WTC11 (cell line): Measurements from ENCODE around the gene LACTBL1.

Experiments
- ELF4 ChIP-seq: sonication (generic); formaldehyde crosslinking; IDR thresholded peaks from 2 replicates; pipeline ENCODE4 v1.8.1; 2022; ENCODE audit warnings: low read depth, mild to moderate bottlenecking, moderate library complexity, missing genetic modification reagents
- FOXJ3 ChIP-seq: sonication (generic); formaldehyde crosslinking; IDR thresholded peaks from 2 replicates; pipeline ENCODE4 v1.9.0; 2021; ENCODE audit warnings: missing genetic modification reagents, mild to moderate bottlenecking, borderline replicate concordance
- NFYB ChIP-seq: sonication (generic); formaldehyde crosslinking; conservative IDR thresholded peaks from 2 replicates; pipeline ENCODE4 v1.8.0; 2022; ENCODE audit warnings: low read depth, missing genetic modification reagents
- NR2C2 ChIP-seq: sonication (generic); formaldehyde crosslinking; IDR thresholded peaks from 2 replicates; pipeline ENCODE4 v1.8.0; 2022; ENCODE audit warnings: mild to moderate bottlenecking, missing genetic modification reagents
- SP1 ChIP-seq: sonication (generic); formaldehyde crosslinking; conservative IDR thresholded peaks from 2 replicates; pipeline ENCODE4 v1.8.1; 2022; ENCODE audit warnings: missing genetic modification reagents
- TP53 ChIP-seq: sonication (generic); formaldehyde crosslinking; IDR thresholded peaks from 2 replicates; pipeline ENCODE4 v1.8.1; 2023; ENCODE audit warnings: mild to moderate bottlenecking, missing genetic modification reagents
- TF ChIP-seq, protein P1 (sequence below): sonication (generic); formaldehyde crosslinking; IDR thresholded peaks from 2 replicates; pipeline ENCODE4 v1.8.1; 2022; ENCODE audit warnings: low read depth, missing genetic modification reagents, borderline replicate concordance
- TF ChIP-seq, protein P2 (sequence below): sonication (generic); formaldehyde crosslinking; IDR thresholded peaks from 2 replicates; pipeline ENCODE4 v1.8.1; 2023; ENCODE audit warnings: mild to moderate bottlenecking, moderate library complexity, missing genetic modification reagents
- TF ChIP-seq, protein P3 (sequence below): fragments of 200-600 bp; IDR thresholded peaks from 2 replicates; pipeline ENCODE4 v1.8.0; 2022; ENCODE audit warnings: antibody characterized with exemption
- TF ChIP-seq, protein P4 (sequence below): sonication (generic); formaldehyde crosslinking; IDR thresholded peaks from 2 replicates; pipeline ENCODE4 v1.8.1; 2023; ENCODE audit warnings: mild to moderate bottlenecking, missing genetic modification reagents
- TF ChIP-seq, protein P5 (sequence below): sonication (generic); formaldehyde crosslinking; IDR thresholded peaks from 2 replicates; pipeline ENCODE4 v1.8.1; 2022; ENCODE audit warnings: missing genetic modification reagents, borderline replicate concordance
- TF ChIP-seq, protein P6 (sequence below): sonication (generic); formaldehyde crosslinking; IDR thresholded peaks from 2 replicates; pipeline ENCODE4 v1.8.1; 2023; ENCODE audit warnings: mild to moderate bottlenecking, missing genetic modification reagents, moderate library complexity
- TF ChIP-seq, protein P7 (sequence below): sonication (generic); formaldehyde crosslinking; conservative IDR thresholded peaks from 2 replicates; pipeline ENCODE4 v1.8.1; 2023; ENCODE audit warnings: mild to moderate bottlenecking, low read depth, missing genetic modification reagents, moderate library complexity

DNA sequence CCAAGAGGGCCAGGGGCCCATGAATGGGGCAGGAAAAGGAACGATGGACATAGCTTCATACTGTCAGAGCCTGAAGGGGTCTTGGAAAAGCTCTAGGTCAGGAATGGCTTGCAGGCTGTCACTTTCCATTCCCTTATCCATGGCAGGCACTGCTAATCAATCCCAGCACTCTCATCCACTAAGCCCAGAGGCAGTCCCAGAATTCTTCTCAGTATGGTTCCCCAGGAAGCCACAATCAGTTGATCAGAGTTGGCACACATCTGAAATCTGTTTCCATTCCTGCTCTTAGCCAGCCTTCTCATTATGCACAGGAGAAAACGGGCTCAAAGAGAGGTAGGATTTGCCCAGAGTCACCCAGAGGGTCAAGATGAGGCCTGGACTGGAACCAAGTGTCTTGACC is 65.7 kb downstream of the LACTBL1 start:
- TF ChIP-seq, protein P1, sequence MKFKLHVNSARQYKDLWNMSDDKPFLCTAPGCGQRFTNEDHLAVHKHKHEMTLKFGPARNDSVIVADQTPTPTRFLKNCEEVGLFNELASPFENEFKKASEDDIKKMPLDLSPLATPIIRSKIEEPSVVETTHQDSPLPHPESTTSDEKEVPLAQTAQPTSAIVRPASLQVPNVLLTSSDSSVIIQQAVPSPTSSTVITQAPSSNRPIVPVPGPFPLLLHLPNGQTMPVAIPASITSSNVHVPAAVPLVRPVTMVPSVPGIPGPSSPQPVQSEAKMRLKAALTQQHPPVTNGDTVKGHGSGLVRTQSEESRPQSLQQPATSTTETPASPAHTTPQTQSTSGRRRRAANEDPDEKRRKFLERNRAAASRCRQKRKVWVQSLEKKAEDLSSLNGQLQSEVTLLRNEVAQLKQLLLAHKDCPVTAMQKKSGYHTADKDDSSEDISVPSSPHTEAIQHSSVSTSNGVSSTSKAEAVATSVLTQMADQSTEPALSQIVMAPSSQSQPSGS (CRISPR knock-in tag) = no peak
- TF ChIP-seq, protein P2, sequence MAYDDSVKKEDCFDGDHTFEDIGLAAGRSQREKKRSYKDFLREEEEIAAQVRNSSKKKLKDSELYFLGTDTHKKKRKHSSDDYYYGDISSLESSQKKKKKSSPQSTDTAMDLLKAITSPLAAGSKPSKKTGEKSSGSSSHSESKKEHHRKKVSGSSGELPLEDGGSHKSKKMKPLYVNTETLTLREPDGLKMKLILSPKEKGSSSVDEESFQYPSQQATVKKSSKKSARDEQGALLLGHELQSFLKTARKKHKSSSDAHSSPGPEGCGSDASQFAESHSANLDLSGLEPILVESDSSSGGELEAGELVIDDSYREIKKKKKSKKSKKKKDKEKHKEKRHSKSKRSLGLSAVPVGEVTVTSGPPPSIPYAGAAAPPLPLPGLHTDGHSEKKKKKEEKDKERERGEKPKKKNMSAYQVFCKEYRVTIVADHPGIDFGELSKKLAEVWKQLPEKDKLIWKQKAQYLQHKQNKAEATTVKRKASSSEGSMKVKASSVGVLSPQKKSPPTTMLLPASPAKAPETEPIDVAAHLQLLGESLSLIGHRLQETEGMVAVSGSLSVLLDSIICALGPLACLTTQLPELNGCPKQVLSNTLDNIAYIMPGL (CRISPR knock-in tag) = no peak
- TF ChIP-seq, protein P3, sequence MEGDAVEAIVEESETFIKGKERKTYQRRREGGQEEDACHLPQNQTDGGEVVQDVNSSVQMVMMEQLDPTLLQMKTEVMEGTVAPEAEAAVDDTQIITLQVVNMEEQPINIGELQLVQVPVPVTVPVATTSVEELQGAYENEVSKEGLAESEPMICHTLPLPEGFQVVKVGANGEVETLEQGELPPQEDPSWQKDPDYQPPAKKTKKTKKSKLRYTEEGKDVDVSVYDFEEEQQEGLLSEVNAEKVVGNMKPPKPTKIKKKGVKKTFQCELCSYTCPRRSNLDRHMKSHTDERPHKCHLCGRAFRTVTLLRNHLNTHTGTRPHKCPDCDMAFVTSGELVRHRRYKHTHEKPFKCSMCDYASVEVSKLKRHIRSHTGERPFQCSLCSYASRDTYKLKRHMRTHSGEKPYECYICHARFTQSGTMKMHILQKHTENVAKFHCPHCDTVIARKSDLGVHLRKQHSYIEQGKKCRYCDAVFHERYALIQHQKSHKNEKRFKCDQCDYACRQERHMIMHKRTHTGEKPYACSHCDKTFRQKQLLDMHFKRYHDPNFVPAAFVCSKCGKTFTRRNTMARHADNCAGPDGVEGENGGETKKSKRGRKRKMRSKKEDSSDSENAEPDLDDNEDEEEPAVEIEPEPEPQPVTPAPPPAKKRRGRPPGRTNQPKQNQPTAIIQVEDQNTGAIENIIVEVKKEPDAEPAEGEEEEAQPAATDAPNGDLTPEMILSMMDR = no peak
- TF ChIP-seq, protein P4, sequence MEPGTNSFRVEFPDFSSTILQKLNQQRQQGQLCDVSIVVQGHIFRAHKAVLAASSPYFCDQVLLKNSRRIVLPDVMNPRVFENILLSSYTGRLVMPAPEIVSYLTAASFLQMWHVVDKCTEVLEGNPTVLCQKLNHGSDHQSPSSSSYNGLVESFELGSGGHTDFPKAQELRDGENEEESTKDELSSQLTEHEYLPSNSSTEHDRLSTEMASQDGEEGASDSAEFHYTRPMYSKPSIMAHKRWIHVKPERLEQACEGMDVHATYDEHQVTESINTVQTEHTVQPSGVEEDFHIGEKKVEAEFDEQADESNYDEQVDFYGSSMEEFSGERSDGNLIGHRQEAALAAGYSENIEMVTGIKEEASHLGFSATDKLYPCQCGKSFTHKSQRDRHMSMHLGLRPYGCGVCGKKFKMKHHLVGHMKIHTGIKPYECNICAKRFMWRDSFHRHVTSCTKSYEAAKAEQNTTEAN = no peak
- TF ChIP-seq NFYB (CRISPR knock-in tag) = no peak
- TF ChIP-seq, protein P5, sequence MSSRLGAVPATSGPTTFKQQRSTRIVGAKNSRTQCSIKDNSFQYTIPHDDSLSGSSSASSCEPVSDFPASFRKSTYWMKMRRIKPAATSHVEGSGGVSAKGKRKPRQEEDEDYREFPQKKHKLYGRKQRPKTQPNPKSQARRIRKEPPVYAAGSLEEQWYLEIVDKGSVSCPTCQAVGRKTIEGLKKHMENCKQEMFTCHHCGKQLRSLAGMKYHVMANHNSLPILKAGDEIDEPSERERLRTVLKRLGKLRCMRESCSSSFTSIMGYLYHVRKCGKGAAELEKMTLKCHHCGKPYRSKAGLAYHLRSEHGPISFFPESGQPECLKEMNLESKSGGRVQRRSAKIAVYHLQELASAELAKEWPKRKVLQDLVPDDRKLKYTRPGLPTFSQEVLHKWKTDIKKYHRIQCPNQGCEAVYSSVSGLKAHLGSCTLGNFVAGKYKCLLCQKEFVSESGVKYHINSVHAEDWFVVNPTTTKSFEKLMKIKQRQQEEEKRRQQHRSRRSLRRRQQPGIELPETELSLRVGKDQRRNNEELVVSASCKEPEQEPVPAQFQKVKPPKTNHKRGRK (CRISPR knock-in tag) = no peak
- no peak for TF ChIP-seq SP1 (CRISPR knock-in tag)
- no peak for TF ChIP-seq FOXJ3 (CRISPR knock-in tag)
- no peak for TF ChIP-seq NR2C2 (CRISPR knock-in tag)
- TF ChIP-seq, protein P6, sequence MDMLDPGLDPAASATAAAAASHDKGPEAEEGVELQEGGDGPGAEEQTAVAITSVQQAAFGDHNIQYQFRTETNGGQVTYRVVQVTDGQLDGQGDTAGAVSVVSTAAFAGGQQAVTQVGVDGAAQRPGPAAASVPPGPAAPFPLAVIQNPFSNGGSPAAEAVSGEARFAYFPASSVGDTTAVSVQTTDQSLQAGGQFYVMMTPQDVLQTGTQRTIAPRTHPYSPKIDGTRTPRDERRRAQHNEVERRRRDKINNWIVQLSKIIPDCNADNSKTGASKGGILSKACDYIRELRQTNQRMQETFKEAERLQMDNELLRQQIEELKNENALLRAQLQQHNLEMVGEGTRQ (CRISPR knock-in tag) = no peak
- TF ChIP-seq, protein P7, sequence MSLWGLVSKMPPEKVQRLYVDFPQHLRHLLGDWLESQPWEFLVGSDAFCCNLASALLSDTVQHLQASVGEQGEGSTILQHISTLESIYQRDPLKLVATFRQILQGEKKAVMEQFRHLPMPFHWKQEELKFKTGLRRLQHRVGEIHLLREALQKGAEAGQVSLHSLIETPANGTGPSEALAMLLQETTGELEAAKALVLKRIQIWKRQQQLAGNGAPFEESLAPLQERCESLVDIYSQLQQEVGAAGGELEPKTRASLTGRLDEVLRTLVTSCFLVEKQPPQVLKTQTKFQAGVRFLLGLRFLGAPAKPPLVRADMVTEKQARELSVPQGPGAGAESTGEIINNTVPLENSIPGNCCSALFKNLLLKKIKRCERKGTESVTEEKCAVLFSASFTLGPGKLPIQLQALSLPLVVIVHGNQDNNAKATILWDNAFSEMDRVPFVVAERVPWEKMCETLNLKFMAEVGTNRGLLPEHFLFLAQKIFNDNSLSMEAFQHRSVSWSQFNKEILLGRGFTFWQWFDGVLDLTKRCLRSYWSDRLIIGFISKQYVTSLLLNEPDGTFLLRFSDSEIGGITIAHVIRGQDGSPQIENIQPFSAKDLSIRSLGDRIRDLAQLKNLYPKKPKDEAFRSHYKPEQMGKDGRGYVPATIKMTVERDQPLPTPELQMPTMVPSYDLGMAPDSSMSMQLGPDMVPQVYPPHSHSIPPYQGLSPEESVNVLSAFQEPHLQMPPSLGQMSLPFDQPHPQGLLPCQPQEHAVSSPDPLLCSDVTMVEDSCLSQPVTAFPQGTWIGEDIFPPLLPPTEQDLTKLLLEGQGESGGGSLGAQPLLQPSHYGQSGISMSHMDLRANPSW (CRISPR knock-in tag) = no peak
- TF ChIP-seq ELF4 = no peak
- TF ChIP-seq TP53 (CRISPR knock-in tag) = no peak
